Peyer's patch (tissue), 4 donors: ENCODE results near the gene RABL6. TPM values are rescaled to one million over a fixed set of nuclear protein-coding genes. Genes with fewer than 3 reads are reported as not detected.
A peak's percentile ranks its signal among the peaks of the same experiment; 100 is the strongest.

Experiments used
- DNase-seq, 3 donors: peaks; one replicate each; pipeline ENCODE4 v3.0.0-alpha.2; 2017 to 2019
- H3K27ac ChIP-seq, 4 donors: fragments of 200-600 bp; sonication (generic); one replicate each; pipeline ENCODE4 v1.5.1; 2016 to 2019
- H3K27me3 ChIP-seq, 2 donors: fragments of 200-600 bp; sonication (generic); one replicate each; pipeline ENCODE4 v1.5.1; 2019
- H3K36me3 ChIP-seq, 3 donors: fragments of 200-600 bp; sonication (generic); one replicate each; pipeline ENCODE4 v1.5.1; 2016 to 2019
- H3K4me1 ChIP-seq, 4 donors: fragments of 200-600 bp; sonication (generic); one replicate each; pipeline ENCODE4 v1.5.1; 2016 to 2019
- H3K4me3 ChIP-seq, 4 donors: fragments of 200-600 bp; sonication (generic); 1 replicate in 3 of 4; 2 replicates in 1 of 4; pipeline ENCODE4 v1.5.1; 2016 to 2019; ENCODE audit warnings: mild to moderate bottlenecking in 1 of 4
- H3K9me3 ChIP-seq, 4 donors: fragments of 200-600 bp; sonication (generic); one replicate each; pipeline ENCODE4 v1.5.1; 2016 to 2019; ENCODE audit warnings: mild to moderate bottlenecking in 1 of 4
- POLR2A ChIP-seq, 2 donors: fragments of 450-650 bp; IDR thresholded peaks; one replicate each; pipeline ENCODE4 v1.5.1; 2017; ENCODE audit warnings: antibody characterized with exemption in 2 of 2, mild to moderate bottlenecking in 2 of 2, moderate library complexity in 2 of 2
- total RNA-seq, 4 donors: library from RNA; depleted of rRNA; stranded (reverse); fragments of >200 nt; gene quantifications; one replicate each; pipeline ENCODE4 v1.1.0, GENCODE V29; 2016
- TF ChIP-seq, protein P1 (sequence below), 6 experiments: fragments of 450-650 bp in 4 of 6; fragments of 200-600 bp in 2 of 6; sonication (generic) in 1 of 6; IDR thresholded peaks; one replicate each; pipeline ENCODE4 v1.5.1; 2017 to 2019; ENCODE audit warnings: antibody characterized with exemption in 6 of 6, mild to moderate bottlenecking in 3 of 6, moderate library complexity in 1 of 6

The RABL6 gene
- total RNA-seq, 4 donors from 2014 or later, result 98.4 to 187 (median 134) TPM

DNA sequence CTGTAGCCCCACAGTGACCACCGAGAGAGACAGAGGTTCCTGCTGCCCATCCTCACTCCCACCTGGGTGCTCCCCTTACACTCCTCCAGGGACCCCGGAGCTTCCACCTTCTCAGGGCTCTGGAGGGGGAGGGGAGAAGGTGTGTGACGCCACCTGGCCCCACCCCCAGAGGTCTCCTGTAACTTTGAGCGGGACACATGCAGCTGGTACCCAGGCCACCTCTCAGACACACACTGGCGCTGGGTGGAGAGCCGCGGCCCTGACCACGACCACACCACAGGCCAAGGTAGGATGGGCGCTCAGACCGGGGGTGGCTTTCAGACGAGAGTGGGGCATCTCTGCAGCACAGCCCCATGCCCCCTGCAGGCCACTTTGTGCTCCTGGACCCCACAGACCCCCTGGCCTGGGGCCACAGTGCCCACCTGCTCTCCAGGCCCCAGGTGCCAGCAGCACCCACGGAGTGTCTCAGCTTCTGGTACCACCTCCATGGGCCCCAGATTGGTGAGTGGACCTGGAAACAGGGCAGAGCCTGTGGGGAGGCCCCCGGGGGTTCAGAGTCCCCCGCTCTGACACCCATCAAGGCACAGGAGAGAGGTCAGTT lies 48.9 kb downstream of the RABL6 start:
- Histone ChIP-seq H3K27me3 (no peaks in the 10 kb centered on the region), H3K9me3 (no peaks in the 10 kb centered on the region), H3K4me1 (peaks cover 0 to 55% (median 11%) of the 10 kb centered on the region in 4 donors), H3K27ac (peak overlapping the region in 2 of 4 donors; percentile 83 to 96), H3K4me3 (no peak overlapping the region), H3K36me3 (peaks cover 0 to 9% (median 0%) of the 10 kb centered on the region in 3 donors)
- no peak for TF ChIP-seq POLR2A (IDR thresholded peaks at IDR 0.05)
- TF ChIP-seq, protein P1, sequence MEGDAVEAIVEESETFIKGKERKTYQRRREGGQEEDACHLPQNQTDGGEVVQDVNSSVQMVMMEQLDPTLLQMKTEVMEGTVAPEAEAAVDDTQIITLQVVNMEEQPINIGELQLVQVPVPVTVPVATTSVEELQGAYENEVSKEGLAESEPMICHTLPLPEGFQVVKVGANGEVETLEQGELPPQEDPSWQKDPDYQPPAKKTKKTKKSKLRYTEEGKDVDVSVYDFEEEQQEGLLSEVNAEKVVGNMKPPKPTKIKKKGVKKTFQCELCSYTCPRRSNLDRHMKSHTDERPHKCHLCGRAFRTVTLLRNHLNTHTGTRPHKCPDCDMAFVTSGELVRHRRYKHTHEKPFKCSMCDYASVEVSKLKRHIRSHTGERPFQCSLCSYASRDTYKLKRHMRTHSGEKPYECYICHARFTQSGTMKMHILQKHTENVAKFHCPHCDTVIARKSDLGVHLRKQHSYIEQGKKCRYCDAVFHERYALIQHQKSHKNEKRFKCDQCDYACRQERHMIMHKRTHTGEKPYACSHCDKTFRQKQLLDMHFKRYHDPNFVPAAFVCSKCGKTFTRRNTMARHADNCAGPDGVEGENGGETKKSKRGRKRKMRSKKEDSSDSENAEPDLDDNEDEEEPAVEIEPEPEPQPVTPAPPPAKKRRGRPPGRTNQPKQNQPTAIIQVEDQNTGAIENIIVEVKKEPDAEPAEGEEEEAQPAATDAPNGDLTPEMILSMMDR (IDR thresholded peaks at IDR 0.05), result peak in 1 of 6 experiments; percentile 4
- no peak for DNase-seq

DNA sequence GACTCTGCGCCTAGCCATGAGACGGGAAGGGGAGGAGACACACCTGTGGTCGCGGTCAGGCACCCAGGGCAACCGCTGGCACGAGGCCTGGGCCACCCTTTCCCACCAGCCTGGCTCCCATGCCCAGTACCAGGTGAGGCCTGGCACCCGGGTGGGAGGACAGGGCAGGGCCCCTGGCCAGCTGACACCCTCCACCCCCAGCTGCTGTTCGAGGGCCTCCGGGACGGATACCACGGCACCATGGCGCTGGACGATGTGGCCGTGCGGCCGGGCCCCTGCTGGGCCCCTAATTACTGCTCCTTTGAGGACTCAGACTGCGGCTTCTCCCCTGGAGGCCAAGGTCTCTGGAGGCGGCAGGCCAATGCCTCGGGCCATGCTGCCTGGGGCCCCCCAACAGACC lies 49.4 kb downstream of the RABL6 start:
- peaks cover 0 to 55% (median 10%) of the 10 kb centered on the region in 4 donors for H3K4me1 ChIP-seq
- peaks cover 0 to 14% (median 0%) of the 10 kb centered on the region in 3 donors for H3K36me3 ChIP-seq
- H3K27ac ChIP-seq, result peak overlapping the region in 3 of 4 donors; percentile 83 to 96 (median 91)
- H3K9me3 ChIP-seq, result no peaks in the 10 kb centered on the region
- no peaks in the 10 kb centered on the region for H3K27me3 ChIP-seq
- TF ChIP-seq POLR2A (IDR thresholded peaks at IDR 0.05), result no peak
- TF ChIP-seq, protein P1 (IDR thresholded peaks at IDR 0.05), result no peak
- H3K4me3 ChIP-seq, result no peak overlapping the region
- peak in 1 of 3 donors; percentile 45 for DNase-seq

DNA sequence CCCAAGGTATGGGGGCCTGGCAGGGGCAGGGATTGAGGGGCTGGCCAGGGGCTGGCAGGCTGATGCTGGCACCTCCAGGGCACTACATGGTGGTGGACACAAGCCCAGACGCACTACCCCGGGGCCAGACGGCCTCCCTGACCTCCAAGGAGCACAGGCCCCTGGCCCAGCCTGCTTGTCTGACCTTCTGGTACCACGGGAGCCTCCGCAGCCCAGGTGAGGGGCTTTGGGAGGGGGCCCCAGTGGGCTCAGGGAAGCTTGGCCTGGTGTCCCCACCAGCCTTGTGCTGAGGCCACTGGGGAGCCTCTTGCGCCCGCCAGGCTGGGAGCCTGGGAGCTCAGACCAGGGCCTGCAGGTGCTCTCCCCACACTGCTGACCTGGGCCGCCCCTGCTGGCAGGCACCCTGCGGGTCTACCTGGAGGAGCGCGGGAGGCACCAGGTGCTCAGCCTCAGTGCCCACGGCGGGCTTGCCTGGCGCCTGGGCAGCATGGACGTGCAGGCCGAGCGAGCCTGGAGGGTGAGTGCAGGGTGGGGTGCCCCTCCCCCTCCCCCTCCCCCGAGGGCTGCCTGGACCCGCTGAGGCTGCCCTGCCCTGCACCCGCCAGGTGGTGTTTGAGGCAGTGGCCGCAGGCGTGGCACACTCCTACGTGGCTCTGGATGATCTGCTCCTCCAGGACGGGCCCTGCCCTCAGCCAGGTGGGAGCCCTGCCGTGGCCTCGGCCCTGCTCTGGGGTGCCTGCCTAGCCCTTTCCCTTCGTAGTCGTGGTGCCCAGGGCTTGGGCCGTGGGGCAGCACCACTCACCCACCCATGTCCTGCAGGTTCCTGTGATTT lies 50.0 kb downstream of the RABL6 start:
- peak in 2 of 3 donors; percentile 77 to 86 for DNase-seq
- Histone ChIP-seq H3K4me3 (no peak overlapping the region), H3K9me3 (no peaks in the 10 kb centered on the region), H3K27me3 (no peaks in the 10 kb centered on the region), H3K27ac (peak overlapping the region in 3 of 4 donors; percentile 83 to 96 (median 91)), H3K36me3 (peaks cover 0 to 21% (median 0%) of the 10 kb centered on the region in 3 donors), H3K4me1 (peaks cover 0 to 55% (median 10%) of the 10 kb centered on the region in 4 donors)
- peak in 1 of 2 donors; percentile 40 for TF ChIP-seq POLR2A (IDR thresholded peaks at IDR 0.05)
- TF ChIP-seq, protein P1 (IDR thresholded peaks at IDR 0.05), result peak in 3 of 6 experiments; percentile 31 to 35 (median 31)

DNA sequence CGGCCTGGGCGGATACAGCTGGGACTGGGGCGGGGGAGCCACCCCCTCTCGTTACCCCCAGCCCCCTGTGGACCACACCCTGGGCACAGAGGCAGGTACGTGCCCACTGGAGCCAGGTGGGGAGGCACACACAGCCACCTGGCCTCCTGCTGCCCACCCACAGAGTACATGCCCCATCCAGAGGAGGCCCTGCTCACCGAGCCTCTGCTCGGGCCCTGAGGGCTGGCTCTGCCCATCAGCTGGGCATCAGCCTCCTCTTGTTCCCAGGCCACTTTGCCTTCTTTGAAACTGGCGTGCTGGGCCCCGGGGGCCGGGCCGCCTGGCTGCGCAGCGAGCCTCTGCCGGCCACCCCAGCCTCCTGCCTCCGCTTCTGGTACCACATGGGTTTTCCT lies 50.7 kb downstream of the RABL6 start:
- peak in 1 of 3 donors; percentile 44 for DNase-seq
- Histone ChIP-seq H3K27ac (peak overlapping the region in 3 of 4 donors; percentile 83 to 96 (median 91)), H3K27me3 (no peaks in the 10 kb centered on the region), H3K4me1 (peaks cover 0 to 55% (median 10%) of the 10 kb centered on the region in 4 donors), H3K9me3 (no peaks in the 10 kb centered on the region), H3K4me3 (no peak overlapping the region), H3K36me3 (peaks cover 0 to 27% (median 0%) of the 10 kb centered on the region in 3 donors)
- no peak for TF ChIP-seq POLR2A (IDR thresholded peaks at IDR 0.05)
- TF ChIP-seq, protein P1 (IDR thresholded peaks at IDR 0.05), result no peak

DNA sequence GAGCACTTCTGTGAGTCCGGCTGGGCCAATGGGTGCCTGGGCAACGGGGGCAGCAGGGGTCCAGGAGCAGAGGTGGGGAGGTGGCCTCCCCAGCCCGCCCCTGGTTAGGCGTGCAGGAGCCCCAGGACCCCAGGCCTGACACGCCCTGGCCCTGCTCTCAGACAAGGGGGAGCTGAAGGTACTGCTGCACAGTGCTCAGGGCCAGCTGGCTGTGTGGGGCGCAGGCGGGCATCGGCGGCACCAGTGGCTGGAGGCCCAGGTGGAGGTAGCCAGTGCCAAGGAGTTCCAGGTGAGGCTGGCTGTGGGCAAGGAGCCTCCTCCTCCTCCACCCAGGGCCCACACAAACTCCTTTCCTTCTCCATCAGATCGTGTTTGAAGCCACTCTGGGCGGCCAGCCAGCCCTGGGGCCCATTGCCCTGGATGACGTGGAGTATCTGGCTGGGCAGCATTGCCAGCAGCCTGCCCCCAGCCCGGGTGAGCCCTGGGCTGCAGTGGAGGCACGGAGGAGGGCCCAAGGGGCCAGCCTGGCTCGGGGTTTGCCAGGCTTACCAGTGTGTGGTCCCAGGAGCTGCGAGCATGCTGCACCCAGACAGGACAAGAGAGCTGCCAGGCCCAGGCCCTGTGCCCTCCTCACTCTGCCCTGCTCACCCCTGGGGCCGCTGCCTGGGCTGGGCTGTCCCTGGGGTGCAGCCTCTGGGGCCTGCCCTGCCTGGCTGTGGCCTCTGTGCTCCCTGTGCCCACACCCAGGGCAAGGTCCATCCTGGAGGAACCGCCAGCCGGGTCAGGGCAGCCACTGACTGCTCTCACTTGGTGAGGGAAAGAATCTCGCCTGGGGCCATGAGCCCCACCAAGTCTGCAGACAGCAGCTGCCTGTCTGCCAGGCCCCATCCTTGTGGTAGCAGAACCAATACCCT lies 51.4 kb downstream of the RABL6 start:
- TF ChIP-seq, protein P1 (IDR thresholded peaks at IDR 0.05), result no peak
- peak in 1 of 2 donors; percentile 71 for TF ChIP-seq POLR2A (IDR thresholded peaks at IDR 0.05)
- Histone ChIP-seq H3K27me3 (no peaks in the 10 kb centered on the region), H3K9me3 (no peaks in the 10 kb centered on the region), H3K4me1 (peaks cover 0 to 55% (median 10%) of the 10 kb centered on the region in 4 donors), H3K4me3 (peak overlapping the region in 2 of 4 donors; percentile 26 to 36), H3K27ac (peak overlapping the region in 3 of 4 donors; percentile 83 to 96 (median 91)), H3K36me3 (peaks cover 0 to 31% (median 0%) of the 10 kb centered on the region in 3 donors)
- peak in 2 of 3 donors; percentile 93 to 94 for DNase-seq
